NCI-H2081 (cell line): ENCODE results near the gene ANKLE2.
A peak's percentile ranks its signal among the peaks of the same experiment; 100 is the strongest.
"Not testable (repeated sequence)": the region's sequence is repeated elsewhere in the genome, so short reads cannot be mapped to it uniquely, and the experiment has no call there.

Experiments used
- DNase-seq, 2 experiments: peaks; one replicate each; lab custom pipeline; 2025; lab: John Stamatoyannopoulos, UW

ANKLE2 gene

DNA sequence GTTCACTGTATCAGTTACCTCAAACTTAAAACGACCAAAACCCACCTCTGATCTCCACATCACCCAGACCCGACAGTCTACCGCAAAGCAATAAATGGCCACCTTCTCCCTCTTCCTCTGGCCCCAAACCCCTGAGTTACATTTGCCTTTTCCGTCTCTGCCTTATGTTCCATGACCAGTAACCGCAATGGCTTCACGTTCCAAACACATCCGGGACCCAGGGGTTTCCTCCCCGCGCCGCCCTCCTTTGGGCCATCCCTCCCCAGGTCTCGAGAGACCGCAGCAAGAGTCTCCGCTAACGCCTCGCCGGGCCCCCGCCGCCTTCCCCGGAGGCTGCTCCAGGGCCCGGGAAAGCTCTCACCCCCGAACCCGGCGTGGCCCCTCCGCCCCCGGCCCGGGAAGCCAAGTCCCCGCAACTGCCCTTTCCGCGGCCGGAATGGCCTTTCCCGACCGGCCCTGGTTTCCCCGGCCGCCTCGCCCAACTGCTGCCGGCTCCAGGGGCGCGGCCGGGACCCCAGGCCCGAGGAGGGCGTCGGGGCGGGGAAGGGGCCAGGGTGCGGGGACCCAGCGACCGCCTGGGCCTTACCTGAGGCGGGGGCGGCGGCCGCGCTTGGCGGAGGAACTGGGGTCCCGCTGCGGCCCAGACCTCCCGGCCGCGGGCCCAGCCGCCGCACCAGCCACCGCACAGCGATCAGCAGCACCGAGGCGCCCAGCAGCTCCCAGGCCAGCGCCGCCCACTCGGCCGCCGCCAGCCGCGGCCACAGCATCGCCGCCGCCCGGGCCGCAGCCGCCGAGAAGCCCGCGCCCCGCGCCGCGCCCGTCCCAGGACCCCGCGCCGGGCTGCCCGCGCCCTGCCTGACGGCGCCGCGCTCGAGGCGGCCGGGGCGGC is at the start of gene ANKLE2:
Gene ANKLE2, minus strand, starts transcription at position 801 of the 889 bp plus-strand sequence. Its CDS starts 34 bp downstream, at position 767.
- peak; percentile 11 to 37 for DNase-seq

- not testable (repeated sequence) for DNase-seq
These were observed 47.8 kb upstream of the ANKLE2 start for GRCh38 chr12:132809391-132809790.

- no peak for DNase-seq
These were observed 45.9 kb upstream of the ANKLE2 start for GRCh38 chr12:132807295-132808092.

DNA sequence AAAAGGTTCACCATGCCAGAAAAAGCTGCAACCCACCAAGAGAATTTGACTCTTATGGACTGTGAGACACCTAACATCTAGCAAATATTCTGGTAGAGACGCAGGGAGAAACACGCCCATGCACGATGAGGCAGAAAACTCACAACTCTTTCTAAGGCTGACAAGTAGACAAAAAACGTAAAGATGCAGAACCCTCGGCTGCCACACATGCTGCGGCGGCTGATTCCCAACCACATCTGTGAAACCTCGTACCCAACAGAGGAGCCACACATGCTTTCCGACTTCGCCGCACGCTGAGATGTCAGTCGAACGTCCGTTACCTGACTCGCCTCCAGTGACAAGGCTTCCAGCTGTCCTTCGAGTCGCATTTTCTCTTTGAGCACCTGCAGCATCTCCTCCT is 45.2 kb upstream of the ANKLE2 start:
- DNase-seq = no peak

DNA sequence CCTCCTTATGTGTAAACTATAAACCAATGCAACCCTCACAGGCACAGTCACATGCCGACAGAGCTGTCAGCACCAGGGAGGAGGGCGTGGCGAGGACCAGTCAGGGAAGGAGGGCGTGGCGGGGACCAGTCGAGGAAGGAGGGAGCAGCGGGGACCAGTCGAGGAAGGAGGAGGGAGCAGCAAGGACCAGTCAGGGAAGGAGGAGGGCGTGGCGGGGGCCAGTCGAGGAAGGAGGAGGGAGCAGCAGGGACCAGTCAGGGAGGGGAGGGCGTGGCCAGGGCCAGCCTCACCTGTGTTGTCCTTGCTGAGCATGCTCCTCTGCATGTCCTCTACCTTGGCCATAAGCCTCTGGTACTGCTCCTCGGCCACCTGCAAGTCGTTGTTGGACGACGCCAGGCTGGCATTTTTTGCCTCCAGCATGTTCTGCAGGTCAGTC is 42.8 kb upstream of the ANKLE2 start:
- DNase-seq = no peak

DNA sequence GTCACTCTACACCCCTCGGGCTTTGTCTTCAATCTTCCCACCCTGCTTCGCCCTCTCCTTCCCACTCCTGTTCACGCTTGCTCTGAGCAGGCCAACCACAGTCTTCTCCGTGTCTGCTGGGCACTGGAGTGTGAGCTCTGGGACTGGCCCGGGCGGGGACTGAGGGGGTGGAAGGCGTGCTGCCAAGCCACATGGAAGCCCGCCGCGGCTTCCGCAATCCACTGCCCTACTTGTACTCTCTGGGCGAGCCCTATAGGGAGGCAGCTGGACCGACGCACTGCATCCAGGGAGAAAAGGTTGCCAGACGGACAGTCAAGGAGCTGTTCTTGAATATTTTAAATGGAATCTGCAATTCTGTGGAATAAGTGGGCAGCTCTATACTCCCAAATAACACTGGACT is 42.3 kb upstream of the ANKLE2 start:
- DNase-seq = no peak

DNA sequence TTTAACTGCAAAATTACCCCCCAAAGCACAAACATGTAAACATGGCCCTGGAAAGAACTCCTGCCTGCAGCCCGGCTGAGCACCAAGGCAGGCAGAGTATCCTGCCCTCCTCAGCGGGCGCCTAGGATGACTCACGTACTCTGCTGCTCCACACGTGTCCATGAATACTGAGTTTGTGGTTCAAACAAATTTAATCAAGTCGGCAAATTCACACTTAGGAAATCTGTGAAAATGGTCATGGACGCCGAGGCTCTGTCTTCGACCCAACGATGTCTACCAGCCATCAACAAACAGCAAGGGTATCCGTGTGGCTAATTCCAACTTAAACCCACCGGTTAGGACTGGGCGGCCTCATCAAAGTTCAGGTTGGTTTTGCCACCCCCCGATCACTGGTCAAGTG is 41.5 kb upstream of the ANKLE2 start:
- DNase-seq = no peak

GRCh38 chr12:132801741-132802140 is 40.1 kb upstream of the ANKLE2 start:
- DNase-seq = no peak

DNA sequence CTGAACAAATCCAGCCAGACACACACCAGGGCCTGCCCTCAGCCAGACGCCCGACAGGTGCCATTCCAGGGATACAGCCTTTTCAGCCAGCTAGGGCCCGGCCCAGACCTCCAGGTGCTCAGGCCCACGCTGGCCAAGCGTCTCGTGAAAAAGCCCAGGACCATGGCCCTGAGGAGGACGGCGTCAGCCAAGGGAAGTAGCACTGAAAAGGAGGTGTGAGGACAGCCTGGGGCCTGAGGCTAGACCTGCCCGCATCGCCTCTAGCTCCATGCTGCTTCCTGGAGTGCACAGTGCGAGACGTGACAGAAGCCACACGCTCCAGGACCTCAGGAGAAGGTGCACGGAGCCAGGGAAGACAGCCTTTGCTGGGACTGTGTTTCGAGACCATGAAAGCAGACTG is 37.2 kb upstream of the ANKLE2 start:
- DNase-seq = no peak

GRCh38 chr12:132797820-132798570 is 36.4 kb upstream of the ANKLE2 start:
- no peak for DNase-seq

GRCh38 chr12:132795847-132796246 is 34.2 kb upstream of the ANKLE2 start:
- no peak for DNase-seq

DNA sequence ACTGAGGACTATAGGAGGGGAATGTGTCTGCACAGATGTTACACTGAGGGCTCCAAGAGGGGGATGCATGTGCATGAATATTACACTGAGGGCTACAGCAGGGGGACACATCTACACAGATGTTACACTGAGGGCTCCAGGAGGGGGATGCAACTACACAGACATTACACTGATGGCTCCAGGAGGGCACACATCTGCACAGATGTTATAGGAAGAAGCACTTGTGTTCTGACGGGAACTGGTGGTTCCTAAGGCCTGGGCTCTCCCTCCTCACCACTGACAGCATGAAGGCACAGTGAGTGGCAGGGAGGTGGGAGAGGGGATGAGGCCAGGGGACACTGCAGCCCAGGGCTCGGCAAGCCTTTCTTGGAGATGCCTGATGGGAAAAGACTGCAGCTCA is 30.3 kb upstream of the ANKLE2 start:
- not testable (repeated sequence) for DNase-seq

DNA sequence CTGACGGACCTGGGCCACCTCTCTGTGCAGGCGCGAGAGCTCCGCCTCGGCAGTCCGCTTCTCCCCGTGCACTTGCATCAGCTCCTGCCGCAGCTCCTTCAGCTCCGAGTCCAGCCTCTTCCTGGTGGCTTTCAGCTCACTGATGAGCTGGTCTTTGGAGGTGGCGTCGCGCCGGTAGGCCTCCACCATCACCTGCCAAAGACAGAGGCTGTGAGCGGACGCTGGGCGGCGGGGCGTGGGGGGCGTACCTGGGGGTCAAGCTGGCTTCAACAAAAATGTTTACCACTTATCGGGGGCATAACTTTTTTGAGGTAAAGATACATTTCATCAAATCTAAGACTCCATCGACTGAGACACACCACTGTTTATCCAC is 27.5 kb upstream of the ANKLE2 start:
- no peak for DNase-seq

DNA sequence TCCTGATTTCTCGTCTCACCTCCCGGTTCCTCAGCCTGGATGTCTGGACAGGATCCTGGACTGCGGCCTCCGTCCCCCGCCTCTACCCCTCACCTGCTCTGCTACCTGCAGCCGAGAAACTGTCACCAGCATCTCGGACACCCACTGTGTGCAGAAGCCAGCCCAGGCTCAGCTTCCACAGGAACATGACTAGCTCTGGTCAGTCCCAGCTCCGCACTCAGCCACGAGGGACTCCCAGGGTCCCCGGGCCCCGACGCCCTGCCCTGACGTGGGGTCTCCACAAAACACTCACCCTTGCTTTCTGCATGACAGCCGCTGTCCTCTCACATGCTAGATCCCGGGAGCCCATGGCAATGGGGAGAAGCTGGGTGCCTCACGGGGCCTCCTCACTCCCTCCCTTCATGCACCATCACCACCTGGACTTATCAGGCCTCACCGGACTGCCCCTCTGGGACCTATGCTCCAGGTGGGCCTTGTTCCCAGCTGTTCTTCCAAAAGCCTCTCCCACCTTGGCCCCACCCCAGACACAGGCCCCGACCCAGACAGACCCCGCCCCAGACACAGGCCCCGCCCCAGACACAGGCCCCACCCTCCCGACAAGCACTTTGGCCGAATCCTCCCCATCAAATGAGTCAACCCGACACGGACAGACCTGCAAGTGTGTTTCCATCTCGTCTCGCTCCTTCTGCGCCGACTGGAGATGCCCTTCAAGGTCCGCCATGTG is 26.9 kb upstream of the ANKLE2 start:
- DNase-seq = no peak

GRCh38 chr12:132787877-132788276 is 26.2 kb upstream of the ANKLE2 start:
- no peak for DNase-seq

DNA sequence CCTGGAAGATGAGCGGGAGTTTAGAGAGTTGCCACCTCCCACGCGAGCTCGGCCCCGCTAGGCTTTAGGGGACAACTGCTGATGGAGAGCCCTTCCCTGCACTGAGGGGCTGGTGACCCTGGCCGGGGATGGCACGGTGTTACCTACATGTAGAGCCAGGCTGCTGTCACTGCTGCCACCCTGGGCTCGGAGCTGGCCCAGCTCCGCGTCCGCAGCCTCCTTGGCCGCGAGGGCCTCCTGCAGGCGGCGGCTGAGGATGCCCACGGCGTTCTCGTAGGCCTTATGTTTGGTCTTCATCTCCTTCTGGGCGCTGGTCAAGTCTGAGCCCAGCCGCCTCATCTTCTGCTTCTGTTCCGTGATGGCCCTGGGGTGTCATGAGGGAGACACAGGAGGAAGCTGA is 24.6 kb upstream of the ANKLE2 start:
- DNase-seq = no peak

DNA sequence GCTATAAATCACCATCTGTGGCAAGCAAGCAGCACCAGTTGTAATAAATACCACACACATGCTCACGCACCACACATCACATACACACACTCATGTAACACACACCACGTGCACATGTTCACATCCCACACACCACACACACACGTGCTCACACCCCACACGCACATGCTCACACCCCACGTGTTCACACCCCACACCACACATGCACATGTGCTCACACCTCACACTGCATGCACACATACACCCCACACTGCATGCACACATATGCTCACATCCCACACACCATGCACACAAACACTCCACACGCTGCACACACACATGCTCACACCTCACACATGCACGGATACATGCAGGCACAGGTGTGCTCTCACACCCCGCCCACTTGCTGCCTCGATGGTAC is 22.9 kb upstream of the ANKLE2 start:
- no peak for DNase-seq

DNA sequence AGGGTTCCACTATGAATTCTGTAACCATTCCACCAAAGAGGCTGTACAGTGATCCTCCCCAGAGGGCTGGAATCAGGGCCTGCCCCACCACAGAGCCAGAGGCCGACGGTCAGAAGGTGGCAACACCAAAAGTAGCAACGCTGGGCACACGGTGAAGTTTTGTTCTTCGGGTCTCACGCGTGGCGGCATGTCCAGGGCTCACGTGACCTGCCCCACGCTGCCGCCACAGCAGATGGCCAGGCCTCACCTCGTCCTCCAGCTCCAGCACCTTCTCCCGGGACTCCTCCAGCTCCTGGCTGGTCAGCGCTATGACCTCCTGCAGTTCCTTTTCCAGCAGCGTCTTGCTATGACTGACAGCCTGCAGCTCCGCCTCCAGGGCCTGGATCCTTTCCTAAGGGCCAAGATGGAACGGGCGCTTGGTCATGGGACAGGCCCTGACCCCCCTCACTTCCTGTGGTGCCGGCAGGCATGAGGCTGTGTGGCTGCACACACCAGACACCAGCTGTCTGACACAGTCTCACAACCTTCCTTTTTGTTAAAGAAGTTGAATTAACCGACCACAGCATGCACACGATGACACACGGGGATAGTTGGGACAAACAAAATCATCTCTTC is 22.4 kb upstream of the ANKLE2 start:
- DNase-seq = no peak

DNA sequence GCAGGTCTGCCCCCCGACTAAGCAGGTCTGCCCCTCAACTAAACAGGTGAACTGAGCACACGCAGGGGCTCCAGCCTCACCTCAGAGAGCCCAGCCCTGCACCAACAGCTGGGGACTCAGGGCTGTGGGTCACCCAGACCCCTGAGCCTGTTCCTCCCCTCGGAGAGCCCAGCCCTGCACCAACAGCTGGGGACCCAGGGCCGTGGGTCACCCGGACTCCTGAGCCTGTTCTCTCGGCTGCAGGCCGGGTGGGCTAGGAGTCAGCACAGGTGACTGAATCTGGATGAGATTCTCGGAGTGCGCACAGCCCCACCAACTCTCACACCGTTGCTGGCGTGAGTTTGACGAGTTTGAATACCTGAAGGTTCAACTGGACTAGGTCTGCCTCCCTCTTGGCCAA is 20.3 kb upstream of the ANKLE2 start:
- no peak for DNase-seq

DNA sequence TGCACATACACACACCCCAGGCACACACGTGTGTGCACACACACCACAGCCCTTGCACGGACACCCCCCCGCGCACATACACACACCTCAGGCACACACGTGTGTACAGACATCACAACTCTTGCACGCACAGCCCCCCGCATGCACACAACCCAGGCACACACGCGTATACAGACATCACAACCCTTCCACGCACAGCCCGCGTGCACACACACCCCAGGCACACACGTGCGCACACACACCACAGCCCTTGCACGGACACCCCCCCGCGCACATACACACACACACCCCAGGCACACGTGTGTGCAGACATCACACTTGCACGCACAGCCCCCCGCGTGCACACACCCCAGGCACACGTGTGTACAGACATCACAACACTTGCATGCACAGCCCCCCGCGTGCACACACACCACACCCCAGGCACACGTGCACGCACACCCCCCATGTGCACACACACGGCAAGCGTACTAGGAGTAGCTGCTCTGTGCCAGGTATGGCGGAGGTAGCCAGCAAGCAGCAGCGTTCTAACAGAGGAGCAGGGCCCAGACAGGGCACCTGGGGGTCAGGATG is 18.2 kb upstream of the ANKLE2 start:
- DNase-seq = no peak

GRCh38 chr12:132777614-132778013 is 16.0 kb upstream of the ANKLE2 start:
- DNase-seq = no peak
